A172 (cell line): ENCODE results near the gene NNAT. TPM values are rescaled to one million over a fixed set of nuclear protein-coding genes. Genes with fewer than 3 reads are reported as not detected.
"Not testable (repeated sequence)": the region's sequence is repeated elsewhere in the genome, so short reads cannot be mapped to it uniquely, and the experiment has no call there.

ENCODE experiments used
- DNase-seq: peaks from one replicate; pipeline ENCODE4 v3.0.0-alpha.2; 2015; ENCODE audit warnings: low spot score
- total RNA-seq: library from RNA; depleted of rRNA; stranded (reverse); fragments of >200 nt; shearing (Covaris generic); gene quantifications from 2 replicates; pipeline ENCODE4 v1.2.3, GENCODE V29; 2014; rRNA removed

NNAT gene
- not detected in 2 replicates for total RNA-seq

- no peak for DNase-seq
Observed at GRCh38 chr20:37521061-37521771, at the start of gene NNAT. NNAT (plus strand) TSS chr20:37521250; CDS start chr20:37521332, 82 bp downstream.

- DNase-seq = no peak
Observed at GRCh38 chr20:37471741-37472235, 49.3 kb upstream of the NNAT start.

- DNase-seq = not testable (repeated sequence)
Observed at GRCh38 chr20:37472435-37472834, 48.6 kb upstream of the NNAT start.

- DNase-seq = no peak
Observed at GRCh38 chr20:37473249-37474000, 47.6 kb upstream of the NNAT start.

GRCh38 chr20:37474386-37474785, 46.7 kb upstream of the NNAT start:
- no peak for DNase-seq

- no peak for DNase-seq
Observed at GRCh38 chr20:37475252-37475651, 45.8 kb upstream of the NNAT start.

- no peak for DNase-seq
Observed at GRCh38 chr20:37477041-37477440, 44.0 kb upstream of the NNAT start.

- DNase-seq = no peak
Observed at GRCh38 chr20:37479266-37479665, 41.8 kb upstream of the NNAT start.

- DNase-seq = no peak
Observed at GRCh38 chr20:37479925-37480691, 40.9 kb upstream of the NNAT start.

- no peak for DNase-seq
Observed at GRCh38 chr20:37480919-37481318, 40.1 kb upstream of the NNAT start.

- no peak for DNase-seq
Observed at GRCh38 chr20:37481610-37482009, 39.4 kb upstream of the NNAT start.

- DNase-seq = no peak
Observed at GRCh38 chr20:37484331-37484730, 36.7 kb upstream of the NNAT start.

GRCh38 chr20:37486209-37486608, 34.8 kb upstream of the NNAT start:
- not testable (repeated sequence) for DNase-seq

GRCh38 chr20:37490663-37491350, 30.2 kb upstream of the NNAT start:
- DNase-seq = no peak

- no peak for DNase-seq
Observed at GRCh38 chr20:37492096-37492625, 28.9 kb upstream of the NNAT start.

- DNase-seq = no peak
Observed at GRCh38 chr20:37492945-37493344, 28.1 kb upstream of the NNAT start.

GRCh38 chr20:37494301-37494700, 26.7 kb upstream of the NNAT start:
- no peak for DNase-seq

- no peak for DNase-seq
Observed at GRCh38 chr20:37494796-37495195, 26.3 kb upstream of the NNAT start.

GRCh38 chr20:37498066-37498665, 22.9 kb upstream of the NNAT start:
- no peak for DNase-seq

GRCh38 chr20:37500311-37500710, 20.7 kb upstream of the NNAT start:
- DNase-seq = no peak

- DNase-seq = no peak
Observed at GRCh38 chr20:37501940-37502339, 19.1 kb upstream of the NNAT start.
